ENCODE results near the gene UBE2I. TPM values are rescaled to one million over a fixed set of nuclear protein-coding genes. Genes with fewer than 3 reads are reported as not detected.

Gene UBE2I
- total and polyA plus RNA-seq, 2 donors from 2014 or later: 62.2 to 97.1 TPM

DNA sequence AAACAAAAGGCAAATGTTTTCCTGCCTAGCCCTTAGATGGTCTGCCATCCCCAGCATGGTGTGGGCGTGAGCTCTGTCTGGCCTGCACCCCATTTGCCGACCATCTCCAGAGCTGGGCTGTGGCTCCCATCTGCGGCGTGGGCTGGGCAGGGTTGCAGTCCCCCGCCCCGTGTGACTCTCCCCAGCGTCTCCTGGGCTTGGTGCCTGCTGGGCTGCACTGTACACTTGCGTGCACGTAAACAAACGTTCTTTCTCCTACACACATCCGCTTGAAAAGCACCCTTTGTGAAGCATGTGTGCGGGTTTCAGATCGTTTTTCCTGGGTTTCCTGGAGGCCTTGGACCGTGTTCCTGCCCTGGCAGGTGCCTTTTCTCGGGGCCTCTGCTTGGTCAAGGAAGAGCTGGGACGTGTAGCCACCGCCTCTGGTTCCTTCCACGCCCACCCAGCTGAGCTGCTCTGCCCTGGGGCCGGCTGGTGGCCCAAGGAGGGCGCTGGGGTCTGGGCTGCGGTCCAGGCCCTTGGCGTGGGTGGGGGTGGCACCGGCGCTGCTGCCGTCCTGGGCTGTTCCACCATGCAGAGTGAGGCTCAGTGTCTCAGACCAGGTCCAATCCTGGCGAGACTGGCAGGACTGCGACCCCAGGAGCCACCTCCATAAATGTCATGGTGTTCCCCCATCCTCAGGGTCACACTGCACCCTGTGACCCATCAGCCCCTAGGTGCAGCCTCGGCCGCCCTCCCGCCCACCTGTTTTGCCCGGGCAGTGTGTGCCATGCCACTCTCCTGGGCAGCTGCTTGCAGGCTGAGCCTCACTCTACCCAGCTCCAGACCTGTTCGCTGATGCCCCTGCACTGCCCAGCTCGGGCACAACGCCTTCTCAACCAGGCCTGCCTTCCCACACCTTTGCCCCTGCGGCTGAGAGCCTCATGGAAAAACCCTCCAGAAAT, 14.1 kb downstream of the UBE2I start:
- FAIRE-seq: no peak
- intact Hi-C loops (cut with DNase I): no loop called here

GRCh38 chr16:1324286-1324826, 14.9 kb downstream of the UBE2I start:
- Histone ChIP-seq H3K27ac (ENCODE audit: low read depth in 2 of 2, low read length in 2 of 2) (no peak overlapping the region), H3K36me3 (ENCODE audit: control insufficient read depth in 2 of 3, insufficient read depth in 3 of 3, low read length in 3 of 3) (peaks cover 1 to 39% (median 13%) of the 10 kb centered on the region in 3 donors), H3K4me1 (ENCODE audit: control insufficient read depth in 2 of 3, insufficient read depth in 2 of 3, low read depth in 1 of 3, low read length in 3 of 3) (no peaks in the 10 kb centered on the region), H3K9me3 (ENCODE audit: control insufficient read depth in 2 of 3, insufficient read depth in 1 of 3, low read length in 3 of 3) (no peaks in the 10 kb centered on the region), H3K9ac (ENCODE audit: low read length in 3 of 3) (no peak overlapping the region), H3K4me3 (ENCODE audit: low read length in 3 of 3) (no peak overlapping the region), H3K27me3 (ENCODE audit: control insufficient read depth, insufficient read depth, low read length) (no peaks in the 10 kb centered on the region)
- DNase-seq (no peak), FAIRE-seq (no peak)
- TF ChIP-seq, protein P1, sequence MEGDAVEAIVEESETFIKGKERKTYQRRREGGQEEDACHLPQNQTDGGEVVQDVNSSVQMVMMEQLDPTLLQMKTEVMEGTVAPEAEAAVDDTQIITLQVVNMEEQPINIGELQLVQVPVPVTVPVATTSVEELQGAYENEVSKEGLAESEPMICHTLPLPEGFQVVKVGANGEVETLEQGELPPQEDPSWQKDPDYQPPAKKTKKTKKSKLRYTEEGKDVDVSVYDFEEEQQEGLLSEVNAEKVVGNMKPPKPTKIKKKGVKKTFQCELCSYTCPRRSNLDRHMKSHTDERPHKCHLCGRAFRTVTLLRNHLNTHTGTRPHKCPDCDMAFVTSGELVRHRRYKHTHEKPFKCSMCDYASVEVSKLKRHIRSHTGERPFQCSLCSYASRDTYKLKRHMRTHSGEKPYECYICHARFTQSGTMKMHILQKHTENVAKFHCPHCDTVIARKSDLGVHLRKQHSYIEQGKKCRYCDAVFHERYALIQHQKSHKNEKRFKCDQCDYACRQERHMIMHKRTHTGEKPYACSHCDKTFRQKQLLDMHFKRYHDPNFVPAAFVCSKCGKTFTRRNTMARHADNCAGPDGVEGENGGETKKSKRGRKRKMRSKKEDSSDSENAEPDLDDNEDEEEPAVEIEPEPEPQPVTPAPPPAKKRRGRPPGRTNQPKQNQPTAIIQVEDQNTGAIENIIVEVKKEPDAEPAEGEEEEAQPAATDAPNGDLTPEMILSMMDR (IDR thresholded peaks at IDR 0.05; ENCODE audit: borderline replicate concordance, extremely low read depth, insufficient read depth): no peak
- intact Hi-C loops (cut with DNase I): no loop called here

More for the DNA sequence above, 14.1 kb downstream of the UBE2I start:
- H3K27me3 ChIP-seq (ENCODE audit: control insufficient read depth, insufficient read depth, low read length): no peaks in the 10 kb centered on the region
- H3K9me3 ChIP-seq (ENCODE audit: control insufficient read depth in 2 of 3, insufficient read depth in 1 of 3, low read length in 3 of 3): no peaks in the 10 kb centered on the region
- no peaks in the 10 kb centered on the region for H3K4me1 ChIP-seq (ENCODE audit: control insufficient read depth in 2 of 3, insufficient read depth in 2 of 3, low read depth in 1 of 3, low read length in 3 of 3)
- H3K36me3 ChIP-seq (ENCODE audit: control insufficient read depth in 2 of 3, insufficient read depth in 3 of 3, low read length in 3 of 3): peaks cover 5 to 47% (median 13%) of the 10 kb centered on the region in 3 donors
- no peak overlapping the region for H3K27ac ChIP-seq (ENCODE audit: low read depth in 2 of 2, low read length in 2 of 2)
- TF ChIP-seq, protein P1 (IDR thresholded peaks at IDR 0.05; ENCODE audit: borderline replicate concordance, extremely low read depth, insufficient read depth): no peak
- DNase-seq: no peak
- no peak overlapping the region for H3K9ac ChIP-seq (ENCODE audit: low read length in 3 of 3)
- H3K4me3 ChIP-seq (ENCODE audit: low read length in 3 of 3): no peak overlapping the region

- FAIRE-seq (no peak), DNase-seq (no peak)
- Histone ChIP-seq H3K9me3 (ENCODE audit: control insufficient read depth in 2 of 3, insufficient read depth in 1 of 3, low read length in 3 of 3) (no peaks in the 10 kb centered on the region), H3K36me3 (ENCODE audit: control insufficient read depth in 2 of 3, insufficient read depth in 3 of 3, low read length in 3 of 3) (peaks cover 0 to 31% (median 9%) of the 10 kb centered on the region in 3 donors), H3K27ac (ENCODE audit: low read depth in 2 of 2, low read length in 2 of 2) (no peak overlapping the region), H3K27me3 (ENCODE audit: control insufficient read depth, insufficient read depth, low read length) (no peaks in the 10 kb centered on the region), H3K9ac (ENCODE audit: low read length in 3 of 3) (no peak overlapping the region), H3K4me3 (ENCODE audit: low read length in 3 of 3) (no peak overlapping the region), H3K4me1 (ENCODE audit: control insufficient read depth in 2 of 3, insufficient read depth in 2 of 3, low read depth in 1 of 3, low read length in 3 of 3) (no peaks in the 10 kb centered on the region)
- TF ChIP-seq, protein P1 (IDR thresholded peaks at IDR 0.05; ENCODE audit: borderline replicate concordance, extremely low read depth, insufficient read depth): no peak
- intact Hi-C loops (cut with DNase I): no loop called here
Measured at GRCh38 chr16:1325261-1325660, 15.8 kb downstream of the UBE2I start.
